GM12892 (cell line): ENCODE measurements around the gene TRDMT1.

Experiments used
- POLR2A ChIP-seq: IDR thresholded peaks from 2 replicates; pipeline ENCODE4 v1.6.1; 2011; ENCODE audit warnings: low read depth, low read length, control low read depth
- POLR2AphosphoS5 ChIP-seq: IDR thresholded peaks from 2 replicates; pipeline ENCODE4 v1.6.1; 2011; ENCODE audit warnings: low read depth, low read length, control low read depth

GRCh38 chr10:17157024-17157423 lies 44.4 kb downstream of the TRDMT1 start:
- TF ChIP-seq POLR2A (no peak), POLR2AphosphoS5 (no peak)
